CD14-positive monocyte (primary cell): ENCODE results near the gene TSBP1. TPM values are rescaled to one million over a fixed set of nuclear protein-coding genes. Genes with fewer than 3 reads are reported as not detected.

Source experiments
- DNase-seq, 3 donors: peaks; one replicate each; pipeline ENCODE4 v3.0.0-alpha.2; 2011 to 2022
- H2AFZ ChIP-seq: 2 replicates; pipeline ENCODE4 v1.6.0; 2012; ENCODE audit warnings: mild to moderate bottlenecking, low read depth, low read length, inconsistent platforms; ENCODE audit not compliant: insufficient read depth, poor library complexity, severe bottlenecking
- H3K27ac ChIP-seq, 2 donors: 1 replicate in 1 of 2; 2 replicates in 1 of 2; pipeline ENCODE4 v1.5.1; 2012 to 2013; ENCODE audit warnings: low read length in 2 of 2, control low read depth in 1 of 2, inconsistent platforms in 1 of 2, low read depth in 1 of 2, mild to moderate bottlenecking in 1 of 2
- H3K27me3 ChIP-seq, 2 donors: one replicate each; pipeline versions ENCODE4 v1.6.0 to v1.6.1; 2011 to 2013; ENCODE audit warnings: low read length in 2 of 2; ENCODE audit not compliant: control insufficient read depth in 2 of 2, insufficient read depth in 2 of 2
- H3K36me3 ChIP-seq, 2 donors: replicated peaks in 1 of 2; 1 replicate in 1 of 2; 2 replicates in 1 of 2; pipeline versions ENCODE4 v1.5.1 to v1.6.1; 2012 to 2013; ENCODE audit warnings: low read length in 2 of 2, control low read depth in 1 of 2, inconsistent platforms in 1 of 2, mild to moderate bottlenecking in 1 of 2; ENCODE audit not compliant: insufficient read depth in 2 of 2, control insufficient read depth in 1 of 2
- H3K4me1 ChIP-seq, 2 donors: 1 replicate in 1 of 2; 2 replicates in 1 of 2; pipeline versions ENCODE4 v1.5.1 to v1.6.1; 2012 to 2013; ENCODE audit warnings: low read length in 2 of 2, control low read depth in 1 of 2, inconsistent platforms in 1 of 2, mild to moderate bottlenecking in 1 of 2, moderate library complexity in 1 of 2; ENCODE audit not compliant: insufficient read depth in 2 of 2, control insufficient read depth in 1 of 2
- H3K4me2 ChIP-seq: replicated peaks from 2 replicates; pipeline ENCODE3; 2012; ENCODE audit warnings: low read length, moderate library complexity, mild to moderate bottlenecking; ENCODE audit not compliant: poor library complexity, severe bottlenecking; ENCODE audit errors: extremely low read depth
- H3K4me3 ChIP-seq, 3 experiments: fragments of 200-600 bp in 1 of 3; sonication (generic) in 1 of 3; replicated peaks in 1 of 3; 1 replicate in 2 of 3; 2 replicates in 1 of 3; pipeline ENCODE4 v1.5.1; 2011 to 2013; ENCODE audit warnings: low read length in 3 of 3, mild to moderate bottlenecking in 3 of 3, control low read depth in 2 of 3, low read depth in 2 of 3, inconsistent platforms in 1 of 3, moderate library complexity in 1 of 3
- H3K79me2 ChIP-seq: 2 replicates; pipeline ENCODE4 v1.6.0; 2012; ENCODE audit warnings: mild to moderate bottlenecking, control low read depth, inconsistent platforms, low read length, moderate library complexity; ENCODE audit not compliant: insufficient read depth
- H3K9ac ChIP-seq: 2 replicates; pipeline ENCODE4 v1.6.0; 2017; ENCODE audit warnings: low read length, mild to moderate bottlenecking; ENCODE audit not compliant: insufficient read depth, poor library complexity, severe bottlenecking
- H3K9me3 ChIP-seq, 2 donors: replicated peaks in 1 of 2; 1 replicate in 1 of 2; 2 replicates in 1 of 2; pipeline versions ENCODE4 v1.5.1 to v1.6.1; 2012 to 2013; ENCODE audit warnings: low read length in 2 of 2, control low read depth in 1 of 2; ENCODE audit not compliant: control insufficient read depth in 1 of 2, insufficient read depth in 1 of 2
- H4K20me1 ChIP-seq: 2 replicates; pipeline ENCODE4 v1.6.0; 2012; ENCODE audit warnings: mild to moderate bottlenecking, low read length, control low read depth, moderate library complexity; ENCODE audit not compliant: insufficient read depth
- H3K27ac Mint-ChIP-seq, 7 donors: one replicate each; pipeline ENCODE4 v1.8.0; 2020; ENCODE audit warnings: mild to moderate bottlenecking in 7 of 7, mixed read lengths in 7 of 7, moderate library complexity in 6 of 7, inconsistent platforms in 2 of 7
- H3K27me3 Mint-ChIP-seq, 3 donors: one replicate each; pipeline ENCODE4 v1.8.0; 2021 to 2022; ENCODE audit warnings: low read depth in 3 of 3, mild to moderate bottlenecking in 3 of 3, mixed read lengths in 3 of 3, moderate library complexity in 3 of 3, inconsistent platforms in 1 of 3
- H3K36me3 Mint-ChIP-seq, 2 donors: one replicate each; pipeline ENCODE4 v1.8.0; 2020; ENCODE audit warnings: mixed read lengths in 2 of 2, inconsistent platforms in 1 of 2, mild to moderate bottlenecking in 1 of 2
- H3K4me1 Mint-ChIP-seq: one replicate; pipeline ENCODE4 v1.8.0; 2020; ENCODE audit warnings: mild to moderate bottlenecking, mixed read lengths
- H3K4me3 Mint-ChIP-seq, 2 donors: one replicate each; pipeline ENCODE4 v1.8.0; 2020; ENCODE audit warnings: mild to moderate bottlenecking in 2 of 2, mixed read lengths in 2 of 2, moderate library complexity in 1 of 2
- H3K9me3 Mint-ChIP-seq, 7 donors: one replicate each; pipeline ENCODE4 v1.8.0; 2020 to 2022; ENCODE audit warnings: mixed read lengths in 7 of 7, mild to moderate bottlenecking in 6 of 7, moderate library complexity in 6 of 7, inconsistent platforms in 2 of 7
- WGBS: methylation state at CpG from one replicate; pipeline ENCODE4 v1.1.5; 2013; ENCODE audit warnings: missing lambda C conversion rate; ENCODE audit not compliant: insufficient coverage; 5-methylcytosine and 5-hydroxymethylcytosine counted together
- intact Hi-C, 2 donors: fragments of 100-400 bp; cut with micrococcal nuclease; formaldehyde crosslinking; loops; one replicate each; pipeline versions ENCODE4 v1.15.0 to v1.15.1; 2023
- polyA plus RNA-seq, 3 donors: library from polyadenylated mRNA; depleted of rRNA in 1 of 3; unstranded in 2 of 3; stranded (reverse) in 1 of 3; fragments of 300-500 nt in 2 of 3; fragments of >200 nt in 1 of 3; fragmentation: Illumina TruSeq in 2 of 3; gene quantifications; 1 replicate in 2 of 3; 2 replicates in 1 of 3; pipeline ENCODE4 v1.2.3, GENCODE V29; 2012 to 2021
- TF ChIP-seq, protein P1 (sequence below): fragments of 200-600 bp; IDR thresholded peaks from one replicate; pipeline ENCODE4 v1.8.0; 2022; ENCODE audit warnings: antibody characterized with exemption, mild to moderate bottlenecking

Gene TSBP1
- polyA plus RNA-seq, 3 donors, result not detected

DNA sequence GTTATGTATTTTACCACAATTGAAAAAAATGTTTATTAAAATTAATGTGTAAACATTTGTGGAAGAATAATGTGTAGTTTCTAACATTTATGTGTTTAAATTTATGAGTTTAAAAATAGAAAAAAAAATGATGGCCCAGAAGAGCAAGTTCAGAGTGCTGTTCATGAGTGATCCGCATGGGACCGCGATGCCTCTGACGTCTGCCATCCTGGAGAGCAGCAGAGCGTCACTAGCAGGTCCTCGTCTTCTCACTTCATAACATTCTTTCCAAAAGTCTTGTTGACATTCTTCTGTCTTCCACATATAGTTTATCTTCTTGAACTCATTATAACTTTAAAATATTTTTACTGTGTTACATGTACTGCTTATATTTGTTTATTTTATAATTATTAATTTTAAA, 19.8 kb upstream of the TSBP1 start:
- H3K27me3 ChIP-seq, result peaks cover 2 to 7% of the 10 kb centered on the region in 2 donors
- H2AFZ ChIP-seq, result no peak overlapping the region
- no peak overlapping the region for H3K27ac Mint-ChIP-seq
- intact Hi-C loops, result no loop called here
- H3K9ac ChIP-seq, result no peak overlapping the region
- H3K9me3 ChIP-seq, result no peaks in the 10 kb centered on the region
- H3K4me3 ChIP-seq, result no peak overlapping the region
- no peak overlapping the region for H3K4me2 ChIP-seq
- no peaks in the 10 kb centered on the region for H3K36me3 Mint-ChIP-seq
- H3K9me3 Mint-ChIP-seq, result peaks cover 0 to 3% (median 0%) of the 10 kb centered on the region in 7 donors
- peaks cover 6 to 37% (median 9%) of the 10 kb centered on the region in 3 donors for H3K27me3 Mint-ChIP-seq
- no peaks in the 10 kb centered on the region for H4K20me1 ChIP-seq
- no peaks in the 10 kb centered on the region for H3K36me3 ChIP-seq
- no peak overlapping the region for H3K27ac ChIP-seq
- TF ChIP-seq, protein P1, sequence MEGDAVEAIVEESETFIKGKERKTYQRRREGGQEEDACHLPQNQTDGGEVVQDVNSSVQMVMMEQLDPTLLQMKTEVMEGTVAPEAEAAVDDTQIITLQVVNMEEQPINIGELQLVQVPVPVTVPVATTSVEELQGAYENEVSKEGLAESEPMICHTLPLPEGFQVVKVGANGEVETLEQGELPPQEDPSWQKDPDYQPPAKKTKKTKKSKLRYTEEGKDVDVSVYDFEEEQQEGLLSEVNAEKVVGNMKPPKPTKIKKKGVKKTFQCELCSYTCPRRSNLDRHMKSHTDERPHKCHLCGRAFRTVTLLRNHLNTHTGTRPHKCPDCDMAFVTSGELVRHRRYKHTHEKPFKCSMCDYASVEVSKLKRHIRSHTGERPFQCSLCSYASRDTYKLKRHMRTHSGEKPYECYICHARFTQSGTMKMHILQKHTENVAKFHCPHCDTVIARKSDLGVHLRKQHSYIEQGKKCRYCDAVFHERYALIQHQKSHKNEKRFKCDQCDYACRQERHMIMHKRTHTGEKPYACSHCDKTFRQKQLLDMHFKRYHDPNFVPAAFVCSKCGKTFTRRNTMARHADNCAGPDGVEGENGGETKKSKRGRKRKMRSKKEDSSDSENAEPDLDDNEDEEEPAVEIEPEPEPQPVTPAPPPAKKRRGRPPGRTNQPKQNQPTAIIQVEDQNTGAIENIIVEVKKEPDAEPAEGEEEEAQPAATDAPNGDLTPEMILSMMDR, result no peak
- H3K4me1 Mint-ChIP-seq, result peaks cover 18% of the 10 kb centered on the region
- H3K4me3 Mint-ChIP-seq, result no peak overlapping the region
- no peaks in the 10 kb centered on the region for H3K4me1 ChIP-seq
- 87% methylated on average over 5 of the region's 6 CpGs for WGBS
- no peaks in the 10 kb centered on the region for H3K79me2 ChIP-seq
- DNase-seq, result no peak

DNA sequence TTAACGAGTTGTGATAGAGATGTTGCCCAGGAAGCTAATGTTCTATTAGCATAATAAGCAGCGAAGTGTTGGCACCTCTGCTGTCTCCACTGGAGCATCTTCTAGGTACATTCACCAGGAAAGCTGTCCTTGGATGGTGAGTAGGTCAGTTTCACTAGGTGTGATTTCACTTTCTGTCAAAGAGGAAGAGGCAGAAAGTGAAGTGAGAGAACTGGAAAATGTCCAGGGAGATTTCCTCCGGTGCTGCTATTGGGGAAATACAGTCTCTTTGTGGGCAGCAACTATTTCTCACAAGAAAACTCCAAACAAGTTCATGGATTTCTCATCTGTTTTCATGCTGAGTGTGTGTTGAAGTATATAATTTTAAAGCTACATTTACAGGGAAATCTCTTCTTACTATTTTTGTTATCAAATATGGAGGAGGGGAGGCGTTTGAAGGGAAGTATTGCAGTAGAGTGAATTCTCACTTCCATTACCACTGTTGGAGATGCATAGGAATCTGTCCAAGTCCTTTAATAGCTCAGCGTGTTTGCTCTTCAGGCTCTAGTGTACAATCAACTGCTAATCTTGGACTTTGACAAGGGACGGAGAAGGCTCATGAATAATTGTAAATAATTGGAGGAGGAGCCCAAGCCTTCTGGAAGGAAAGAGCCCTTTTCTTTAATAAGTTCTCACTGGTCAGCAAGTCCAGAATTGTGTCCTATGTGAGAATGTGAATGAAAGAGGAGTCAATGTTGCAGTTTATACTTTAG, 16.1 kb upstream of the TSBP1 start:
- Mint-ChIP-seq H3K27me3 (peaks cover 2 to 18% (median 7%) of the 10 kb centered on the region in 3 donors), H3K9me3 (peaks cover 0 to 5% (median 0%) of the 10 kb centered on the region in 7 donors), H3K4me3 (no peak overlapping the region), H3K4me1 (peaks cover 14% of the 10 kb centered on the region), H3K27ac (no peak overlapping the region), H3K36me3 (no peaks in the 10 kb centered on the region)
- H4K20me1 ChIP-seq, result no peaks in the 10 kb centered on the region
- H3K79me2 ChIP-seq, result no peaks in the 10 kb centered on the region
- no peak overlapping the region for H3K4me2 ChIP-seq
- H3K36me3 ChIP-seq, result no peaks in the 10 kb centered on the region
- no peak for DNase-seq
- TF ChIP-seq, protein P1, result no peak
- H3K9ac ChIP-seq, result no peak overlapping the region
- no peak overlapping the region for H3K27ac ChIP-seq
- H3K4me3 ChIP-seq, result no peak overlapping the region
- WGBS, result 80% methylated on average over 1 of the region's 6 CpGs
- no peak overlapping the region for H2AFZ ChIP-seq
- intact Hi-C loops, result no loop called here
- H3K9me3 ChIP-seq, result no peaks in the 10 kb centered on the region
- H3K27me3 ChIP-seq, result no peaks in the 10 kb centered on the region
- H3K4me1 ChIP-seq, result no peaks in the 10 kb centered on the region
